GM12874 (cell line): ENCODE results near the gene NUP54.

Source experiments
- CTCF ChIP-seq: IDR thresholded peaks from 2 replicates; pipeline ENCODE4 v1.5.1; 2011; ENCODE audit warnings: low read depth, mild to moderate bottlenecking, control low read depth, low read length, moderate library complexity; ENCODE audit not compliant: insufficient read depth

NUP54 gene

DNA sequence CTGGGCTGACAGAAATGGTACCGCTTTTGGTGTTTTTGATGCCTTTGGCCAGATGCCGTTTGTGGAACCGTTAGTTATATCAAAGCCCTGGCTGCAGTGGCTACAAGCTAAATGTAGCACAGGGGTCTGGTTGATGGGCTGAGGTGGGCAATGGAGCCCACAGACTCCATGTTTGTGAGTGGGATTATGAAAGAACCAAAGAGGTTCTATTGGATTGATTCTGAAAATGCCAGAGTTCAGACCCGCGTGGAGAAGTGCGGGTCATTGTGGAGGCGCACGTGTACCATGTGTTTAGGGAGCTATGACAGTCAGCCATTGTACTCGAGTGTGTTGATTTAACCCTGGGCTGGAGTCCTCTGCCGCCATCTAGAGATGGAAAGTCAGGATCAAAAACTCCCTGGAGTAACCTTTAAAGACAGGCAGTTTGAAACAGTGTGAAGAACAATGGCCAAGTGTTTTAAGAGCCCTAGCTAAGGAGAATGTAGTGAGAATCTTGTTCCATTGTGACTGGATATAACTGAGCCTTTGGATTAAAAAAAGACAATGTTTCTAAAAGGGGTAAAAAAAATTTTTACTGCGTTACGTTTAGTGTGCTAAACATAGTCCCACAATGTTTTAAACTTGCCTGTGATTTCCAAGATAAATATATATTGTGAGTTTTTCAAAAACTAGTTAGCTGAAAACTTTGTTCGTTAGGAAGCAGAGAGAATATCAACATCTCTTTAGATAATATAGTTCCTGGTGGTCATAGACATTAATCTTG lies 61.0 kb downstream of the NUP54 start:
- 0 out of 2 replicates have a peak, but pooled peaks have one; percentile 14 for TF ChIP-seq CTCF

- no peak for TF ChIP-seq CTCF
Measured at GRCh38 chr4:76084542-76084941, 63.7 kb downstream of the NUP54 start.

DNA sequence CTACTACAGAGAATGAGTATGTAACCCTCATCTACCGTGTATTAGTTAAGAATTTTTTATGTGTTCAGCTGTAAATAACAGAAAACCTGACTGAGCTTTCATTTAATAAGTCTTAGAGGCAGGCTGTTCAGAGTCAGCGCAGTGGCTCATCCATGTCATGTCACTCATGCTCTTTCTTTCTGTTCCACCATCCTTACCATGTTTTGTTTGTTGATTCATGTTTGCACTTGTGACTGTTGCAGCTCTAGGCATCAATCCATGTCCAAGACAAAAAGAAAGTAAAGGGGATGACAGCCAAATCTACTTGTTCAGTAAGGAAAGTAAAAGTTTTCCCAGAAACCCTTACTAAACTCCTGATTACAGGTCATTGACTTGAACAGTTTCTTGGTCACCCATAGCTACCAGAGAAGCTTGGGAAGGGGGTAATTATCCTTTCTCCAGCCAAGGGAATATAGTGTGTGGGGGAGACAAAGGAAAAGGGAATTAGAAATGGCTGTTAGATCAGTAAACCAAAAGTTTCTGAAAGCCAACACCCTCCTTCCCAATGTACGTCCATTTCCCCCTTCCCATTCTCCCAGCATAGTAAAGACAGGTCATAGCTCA lies 64.7 kb downstream of the NUP54 start:
- no peak for TF ChIP-seq CTCF

- TF ChIP-seq CTCF, result no peak
Measured at GRCh38 chr4:76078033-76078613, 70.1 kb downstream of the NUP54 start.

- no peak for TF ChIP-seq CTCF
Measured at GRCh38 chr4:76074993-76075600, 73.1 kb downstream of the NUP54 start.

GRCh38 chr4:76074468-76074867 lies 73.7 kb downstream of the NUP54 start, which contains the start of gene ART3:
Gene ART3 (plus strand): TSS chr4:76074709. CDS start chr4:76075890, 1,181 bp downstream.
- TF ChIP-seq CTCF, result no peak

GRCh38 chr4:76072760-76073159 lies 75.4 kb downstream of the NUP54 start:
- no peak for TF ChIP-seq CTCF
